Effector CD8-positive, alpha-beta T cell (primary cell): Measurements from ENCODE around the gene POLR2L.

ENCODE experiments used
- DNase-seq: peaks from one replicate; lab custom pipeline; 2025; lab: John Stamatoyannopoulos, UW

Gene POLR2L

DNA sequence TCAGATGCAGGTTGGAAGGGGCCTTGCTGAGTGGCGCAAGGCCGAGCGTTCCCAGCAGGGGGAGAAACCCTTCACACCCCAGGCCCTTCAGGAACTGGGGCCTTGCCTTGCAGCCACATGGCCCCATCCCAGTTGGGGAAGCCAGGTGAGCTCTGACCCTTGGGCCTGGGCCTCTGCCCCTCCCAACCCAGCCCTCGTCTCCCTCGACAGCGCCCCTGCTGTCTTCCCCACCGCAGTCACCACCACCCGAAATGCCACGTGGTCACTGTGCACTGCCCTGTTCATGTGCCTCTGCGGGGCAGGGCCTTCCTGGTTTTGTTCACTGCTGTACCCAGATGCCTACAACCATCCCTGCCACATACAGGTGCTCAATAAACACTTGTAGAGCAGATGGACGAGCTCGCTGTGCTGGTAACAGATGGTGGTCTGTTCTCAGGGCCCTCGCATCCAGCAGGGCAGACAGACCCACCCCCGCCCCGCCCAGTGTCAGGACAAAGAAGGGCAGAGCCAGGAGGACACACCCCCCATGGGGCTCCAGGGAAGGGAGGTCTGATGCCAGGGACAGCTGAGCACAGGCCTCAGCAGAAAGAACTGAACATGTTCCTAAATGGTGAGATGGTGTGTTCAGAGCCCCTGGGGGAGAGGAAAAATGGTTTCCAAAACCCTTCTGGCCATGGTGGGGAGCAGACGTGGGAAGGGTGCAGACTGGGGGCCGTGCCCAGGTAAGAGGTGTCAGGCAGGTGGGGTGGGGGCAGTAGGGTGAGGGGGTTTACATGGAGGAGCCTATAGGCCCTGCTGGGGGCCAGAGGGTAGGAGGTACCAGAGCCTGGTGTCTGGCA, 3.7 kb downstream of the POLR2L start:
- DNase-seq, result no peak

DNA sequence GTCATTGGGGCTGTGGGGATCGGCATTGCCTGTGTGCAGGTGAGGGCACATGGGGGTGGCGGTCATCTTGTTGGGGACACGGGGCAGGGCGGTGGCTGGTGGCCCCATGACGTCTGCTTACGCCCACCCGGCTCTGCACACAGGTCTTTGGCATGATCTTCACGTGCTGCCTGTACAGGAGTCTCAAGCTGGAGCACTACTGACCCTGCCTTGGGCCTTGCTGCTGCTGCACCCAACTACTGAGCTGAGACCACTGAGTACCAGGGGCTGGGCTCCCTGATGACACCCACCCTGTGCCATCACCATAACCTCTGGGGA, 4.4 kb downstream of the POLR2L start:
- no peak for DNase-seq

DNA sequence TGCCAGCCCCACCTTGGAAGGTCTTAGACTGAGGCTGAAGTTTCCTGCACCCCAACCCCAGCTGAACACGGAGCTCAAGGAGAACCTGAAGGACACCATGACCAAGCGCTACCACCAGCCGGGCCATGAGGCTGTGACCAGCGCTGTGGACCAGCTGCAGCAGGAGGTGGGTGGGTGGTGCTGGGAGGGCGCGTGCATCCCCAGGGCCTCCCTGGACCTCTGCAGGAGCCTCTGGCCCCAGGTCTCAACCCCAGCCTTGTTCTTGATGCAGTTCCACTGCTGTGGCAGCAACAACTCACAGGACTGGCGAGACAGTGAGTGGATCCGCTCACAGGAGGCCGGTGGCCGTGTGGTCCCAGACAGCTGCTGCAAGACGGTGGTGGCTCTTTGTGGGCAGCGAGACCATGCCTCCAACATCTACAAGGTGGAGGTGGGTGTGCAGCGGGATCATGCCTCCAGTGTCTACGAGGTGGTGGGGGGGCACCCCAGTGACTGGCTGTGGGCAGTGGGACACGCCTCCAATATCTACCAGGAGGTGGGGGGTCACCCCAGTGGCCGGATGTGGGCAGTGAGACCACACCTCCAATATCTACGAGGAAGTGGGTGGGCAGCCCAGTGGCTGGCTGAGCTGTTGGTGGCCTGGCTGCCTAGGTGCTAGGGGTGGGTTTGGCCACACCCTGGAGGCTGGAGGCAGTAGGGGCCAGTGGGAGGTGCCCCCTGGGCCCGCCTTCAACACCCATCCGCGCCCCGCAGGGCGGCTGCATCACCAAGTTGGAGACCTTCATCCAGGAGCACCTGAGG, 4.9 kb downstream of the POLR2L start:
- no peak for DNase-seq

- no peak for DNase-seq
Observed at GRCh38 chr11:836700-837099, 5.6 kb downstream of the POLR2L start.

DNA sequence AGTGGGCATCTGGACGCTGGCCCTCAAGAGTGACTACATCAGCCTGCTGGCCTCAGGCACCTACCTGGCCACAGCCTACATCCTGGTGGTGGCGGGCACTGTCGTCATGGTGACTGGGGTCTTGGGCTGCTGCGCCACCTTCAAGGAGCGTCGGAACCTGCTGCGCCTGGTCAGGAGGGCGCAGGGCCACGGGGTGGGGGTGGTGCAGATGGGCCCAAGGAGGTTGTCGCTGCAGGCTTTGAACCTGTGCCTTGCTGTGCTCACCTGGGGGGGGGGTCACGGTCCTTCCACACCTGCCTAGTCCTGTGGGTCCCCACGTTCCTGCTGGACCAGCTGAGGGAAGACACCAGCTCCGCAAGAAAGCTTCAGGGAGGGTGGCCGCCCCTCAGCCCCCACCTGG, 6.1 kb downstream of the POLR2L start:
- no peak for DNase-seq

DNA sequence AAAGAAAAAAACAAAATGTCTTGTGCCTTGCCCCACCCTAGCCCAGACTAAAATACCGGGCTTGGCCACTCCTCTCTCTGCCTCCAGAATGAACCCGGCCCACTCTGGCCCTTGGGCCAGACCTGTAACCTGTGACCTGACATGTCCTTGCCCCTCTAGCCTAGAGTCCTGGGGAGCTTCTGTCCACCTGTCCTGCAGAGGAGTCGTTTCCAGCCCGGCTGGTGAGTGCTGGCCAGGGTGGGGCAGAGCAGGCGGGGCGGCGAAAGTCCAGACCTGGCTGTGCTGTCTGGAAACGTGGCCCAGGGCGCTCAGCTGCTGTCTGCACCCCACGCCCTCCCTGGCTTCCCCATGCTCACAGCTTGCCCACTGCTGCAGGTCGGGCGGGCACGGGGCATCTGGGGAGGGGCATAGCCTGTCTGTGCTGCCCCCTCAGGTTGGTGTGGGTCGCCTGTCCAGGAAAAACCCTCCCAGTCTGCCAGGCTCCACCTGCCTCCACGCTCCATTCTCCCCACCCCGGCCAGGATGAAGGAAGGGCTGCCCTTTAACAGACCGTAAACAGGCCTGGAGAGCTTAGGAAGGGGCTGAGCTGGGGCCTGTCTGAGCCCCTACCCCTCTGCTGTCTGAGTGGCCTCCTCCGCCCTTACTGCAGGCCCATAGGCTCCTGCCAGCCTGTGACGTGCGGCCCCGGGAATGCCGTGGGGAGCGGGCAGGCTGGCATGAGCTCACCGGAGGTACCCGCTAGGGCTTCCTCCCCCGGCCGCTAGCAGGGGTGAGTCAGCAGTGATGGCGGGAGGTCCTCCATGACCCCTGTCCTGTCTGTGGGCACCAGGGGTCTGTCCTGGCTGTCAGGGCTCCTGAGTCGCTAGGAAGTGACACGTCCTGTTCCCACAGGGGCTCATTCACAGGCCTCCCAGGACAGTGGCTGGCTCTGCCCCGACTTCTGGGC, 7.7 kb downstream of the POLR2L start:
- DNase-seq, result no peak

- no peak for DNase-seq
Observed at GRCh38 chr11:833849-834311, 8.4 kb downstream of the POLR2L start.

GRCh38 chr11:833114-833791, 9.1 kb downstream of the POLR2L start:
- no peak for DNase-seq

GRCh38 chr11:832529-833113, 9.7 kb downstream of the POLR2L start, which contains the start of gene CD151:
Gene CD151, plus strand, starts transcription at chr11:832952. Its CDS starts 3,118 bp downstream, at chr11:836070.
- DNase-seq, result peak; percentile 25

- no peak for DNase-seq
Observed at GRCh38 chr11:831961-832528, 10.3 kb downstream of the POLR2L start.

- DNase-seq, result no peak
Observed at GRCh38 chr11:831118-831864, 11.0 kb downstream of the POLR2L start.

DNA sequence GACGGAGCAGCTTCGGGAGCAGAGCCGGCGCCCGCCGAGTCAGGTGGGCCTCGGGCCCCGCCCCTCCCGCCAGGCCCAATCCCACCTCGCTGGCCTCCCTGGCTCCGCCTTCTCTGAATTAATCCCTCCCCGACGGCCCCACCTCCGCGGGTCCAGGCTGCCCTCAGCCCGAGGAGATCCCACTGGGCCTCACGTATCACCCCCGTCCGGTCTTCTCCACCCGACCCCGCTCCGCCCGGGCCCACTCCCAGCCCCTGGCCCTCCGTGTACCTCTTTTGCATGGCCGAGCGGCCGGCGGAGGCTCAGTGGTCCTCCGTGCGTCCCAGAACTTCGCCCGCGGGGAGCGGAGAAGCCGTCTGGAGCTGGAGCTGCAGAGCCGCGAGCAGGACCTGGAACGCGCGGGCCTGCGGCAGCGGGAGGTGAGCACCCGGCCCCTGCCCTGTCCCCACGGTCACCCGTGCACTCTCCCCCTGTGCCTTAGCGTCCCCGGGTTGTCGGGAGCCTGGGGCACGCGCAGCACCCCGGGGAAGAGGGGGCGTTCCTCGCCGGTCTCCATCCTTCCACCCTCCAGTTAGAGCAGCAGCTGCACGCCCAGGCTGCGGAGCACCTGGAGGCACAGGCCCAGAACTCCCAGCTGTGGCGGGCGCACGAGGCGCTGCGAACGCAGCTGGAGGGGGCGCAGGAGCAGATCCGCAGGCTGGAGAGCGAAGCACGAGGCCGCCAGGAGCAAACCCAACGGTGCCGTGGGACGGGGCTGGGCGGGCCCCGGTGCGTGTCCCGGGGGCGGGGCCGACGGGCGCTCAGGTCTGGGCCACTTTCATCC, 11.8 kb downstream of the POLR2L start:
- DNase-seq, result peak; percentile 55

DNA sequence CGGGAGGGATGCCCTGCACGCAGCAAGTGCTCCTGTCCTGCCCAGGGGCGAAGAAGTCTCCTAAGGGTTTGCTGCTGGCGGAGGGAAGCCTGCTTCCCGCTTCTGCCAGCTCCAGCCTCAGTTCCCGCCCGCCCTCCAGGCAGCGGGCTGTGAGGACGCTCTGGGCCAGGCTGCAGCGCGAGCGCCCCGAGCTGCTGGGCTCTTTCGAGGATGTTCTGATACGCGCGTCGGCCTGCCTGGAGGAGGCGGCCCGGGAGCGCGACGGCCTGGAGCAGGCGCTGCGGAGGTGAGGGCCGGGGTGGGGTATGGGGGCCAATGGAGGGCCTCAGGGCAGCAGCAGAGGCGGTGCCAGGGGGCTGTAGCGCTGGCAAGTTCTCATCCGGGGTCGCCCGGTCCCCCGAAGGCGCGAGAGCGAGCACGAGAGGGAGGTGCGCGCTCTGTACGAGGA, 12.5 kb downstream of the POLR2L start:
- DNase-seq, result no peak

DNA sequence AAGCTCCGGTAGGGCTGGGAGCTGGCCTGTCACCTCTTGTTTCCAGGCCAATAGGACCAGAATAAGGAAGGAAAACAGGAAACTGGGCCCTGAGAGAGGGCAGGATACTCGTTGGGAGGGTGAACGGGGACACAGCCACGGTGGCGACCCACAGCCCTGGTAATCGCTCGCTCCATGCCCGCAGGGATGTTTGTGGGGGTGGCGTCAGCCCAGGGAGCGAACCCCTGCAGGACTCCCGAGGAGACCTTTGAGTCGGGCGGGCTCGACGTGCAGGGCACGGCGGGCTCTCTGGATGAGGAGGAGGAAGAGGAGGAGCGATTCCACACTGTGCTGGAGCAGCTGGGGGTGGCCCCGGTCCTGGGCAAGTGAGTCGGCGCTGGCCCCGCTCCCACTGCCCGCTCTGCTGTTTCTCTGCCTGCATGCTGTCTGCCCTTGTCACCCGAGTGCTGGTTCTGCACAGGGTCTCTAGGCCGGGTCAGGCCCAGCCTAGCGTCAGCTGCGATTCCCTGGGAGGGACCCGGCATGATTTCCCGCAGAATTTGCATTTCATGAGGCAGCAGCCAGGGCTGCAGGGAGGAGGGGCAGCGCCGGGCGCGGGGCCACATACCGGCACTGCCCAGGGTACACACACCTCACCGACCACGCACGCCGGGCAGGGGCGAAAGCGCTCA, 13.0 kb downstream of the POLR2L start:
- DNase-seq, result no peak

DNA sequence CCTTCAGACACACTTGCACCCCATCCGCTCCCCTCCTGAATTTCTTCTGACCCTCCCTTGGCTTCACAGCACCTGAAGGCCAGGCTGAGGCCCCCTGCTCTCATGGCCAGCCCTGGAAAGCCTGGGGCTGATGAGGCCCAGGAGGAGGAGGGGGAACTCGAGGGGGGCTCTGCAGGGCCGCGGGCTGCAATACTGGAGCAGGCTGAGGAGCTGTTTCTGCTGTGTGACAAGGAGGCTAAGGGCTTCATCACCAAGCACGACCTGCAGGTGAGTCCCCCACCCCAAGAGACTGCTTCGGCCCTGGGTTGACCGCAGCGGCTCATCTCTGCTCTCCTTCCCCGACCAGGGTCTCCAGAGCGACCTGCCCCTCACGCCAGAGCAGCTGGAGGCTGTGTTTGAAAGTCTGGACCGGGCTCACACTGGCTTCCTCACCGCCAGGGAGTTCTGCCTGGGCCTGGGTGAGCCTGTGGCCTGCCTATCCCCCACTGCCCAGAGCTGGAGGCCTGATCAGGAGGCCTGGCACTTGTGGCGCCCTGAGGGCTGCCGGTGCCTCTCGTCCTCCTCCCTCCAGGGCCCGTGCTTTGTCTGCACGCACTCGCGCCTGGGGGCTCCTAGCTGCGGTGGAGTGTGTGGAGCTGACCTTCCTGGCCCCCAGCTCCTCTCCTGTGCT, 13.7 kb downstream of the POLR2L start:
- no peak for DNase-seq

GRCh38 chr11:827897-828192, 14.5 kb downstream of the POLR2L start, which contains the start of gene CRACR2B:
Gene CRACR2B, plus strand, starts transcription at chr11:827919. Its CDS starts 689 bp downstream, at chr11:828608.
- DNase-seq, result no peak

GRCh38 chr11:827146-827896, 15.0 kb downstream of the POLR2L start:
- no peak for DNase-seq
